ENCODE data around the gene TSEN34.
"Not testable (repeated sequence)": the region's sequence is repeated elsewhere in the genome, so short reads cannot be mapped to it uniquely, and the experiment has no call there.

Gene TSEN34

DNA sequence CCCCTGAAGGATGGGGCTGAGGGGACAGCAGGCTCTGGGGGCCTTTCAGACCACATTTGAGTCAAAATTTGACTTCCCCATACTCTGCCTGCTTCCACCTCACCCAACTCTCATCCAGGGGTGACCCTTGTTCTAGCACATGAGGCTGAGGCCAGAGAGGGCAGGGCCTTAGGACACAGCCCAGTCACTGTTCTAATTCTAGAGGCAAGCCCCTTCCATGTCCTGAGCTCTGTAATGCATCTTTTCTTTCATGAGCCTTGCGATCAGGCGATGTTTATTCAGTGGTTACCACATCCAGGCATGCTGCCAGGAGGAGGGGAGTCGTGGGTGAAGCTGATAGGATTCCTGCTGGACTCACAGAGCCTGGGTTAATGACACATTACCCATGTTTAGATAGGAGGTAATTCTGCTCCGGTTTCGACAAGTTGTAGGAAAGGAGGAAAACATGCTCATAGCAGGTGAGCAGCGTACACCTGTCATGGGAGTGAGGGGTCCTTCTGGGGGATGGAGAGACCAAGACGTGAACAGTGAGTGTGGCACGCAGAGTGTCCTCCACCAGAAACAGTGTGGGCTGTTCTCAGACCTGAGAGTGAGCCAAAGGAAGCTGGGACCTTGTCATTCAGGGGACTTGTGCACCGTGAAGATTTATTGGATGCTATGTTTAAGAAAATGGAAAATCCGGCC is 18.8 kb downstream of the TSEN34 start:
- DNase-seq = peak; percentile 88 to 91

DNA sequence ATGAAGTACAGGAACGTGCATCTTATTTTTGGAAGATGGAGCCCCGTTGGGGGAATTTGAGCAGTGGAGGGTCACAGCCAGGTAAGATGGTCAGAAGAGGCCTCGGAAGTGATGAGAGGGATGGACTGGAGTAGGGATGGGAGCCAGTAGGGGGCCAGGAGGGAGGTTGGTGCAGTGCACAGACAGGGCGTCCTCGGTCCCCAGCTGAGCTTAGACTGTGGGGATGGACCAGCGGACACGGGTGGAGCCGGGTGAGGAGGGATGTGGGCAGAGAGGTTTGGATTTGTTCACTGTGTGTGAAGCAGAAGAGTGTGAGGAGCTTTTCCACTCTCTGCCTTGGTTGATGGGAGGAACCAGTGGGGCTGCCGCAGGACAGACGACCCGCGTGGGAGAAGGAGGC is 20.1 kb downstream of the TSEN34 start:
- DNase-seq = no peak

DNA sequence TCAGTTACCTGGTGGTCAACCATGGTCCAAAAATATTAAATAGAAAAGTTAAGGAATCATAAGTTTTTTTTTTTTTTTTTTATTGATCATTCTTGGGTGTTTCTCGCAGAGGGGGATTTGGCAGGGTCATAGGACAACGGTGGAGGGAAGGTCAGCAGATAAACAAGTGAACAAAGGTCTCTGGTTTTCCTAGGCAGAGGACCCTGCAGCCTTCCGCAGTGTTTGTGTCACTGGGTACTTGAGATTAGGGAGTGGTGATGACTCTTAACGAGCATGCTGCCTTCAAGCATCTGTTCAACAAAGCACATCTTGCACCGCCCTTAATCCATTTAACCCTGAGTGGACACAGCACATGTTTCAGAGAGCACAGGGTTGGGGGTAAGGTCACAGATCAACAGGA is 23.1 kb downstream of the TSEN34 start:
- not testable (repeated sequence) for DNase-seq

DNA sequence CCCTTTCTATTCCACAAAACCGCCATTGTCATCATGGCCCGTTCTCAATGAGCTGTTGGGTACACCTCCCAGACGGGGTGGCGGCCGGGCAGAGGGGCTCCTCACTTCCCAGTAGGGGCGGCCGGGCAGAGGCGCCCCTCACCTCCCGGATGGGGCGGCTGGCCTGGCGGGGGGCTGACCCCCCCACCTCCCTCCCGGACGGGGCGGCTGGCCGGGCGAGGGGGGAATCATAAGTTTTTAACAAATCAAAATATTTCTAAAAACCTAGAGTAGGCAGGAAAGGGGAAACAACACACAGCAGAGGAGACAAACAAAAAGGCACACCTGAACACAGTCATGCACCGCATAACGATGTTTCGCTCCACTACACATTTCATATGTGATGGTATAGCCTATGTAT is 23.6 kb downstream of the TSEN34 start:
- not testable (repeated sequence) for DNase-seq

DNA sequence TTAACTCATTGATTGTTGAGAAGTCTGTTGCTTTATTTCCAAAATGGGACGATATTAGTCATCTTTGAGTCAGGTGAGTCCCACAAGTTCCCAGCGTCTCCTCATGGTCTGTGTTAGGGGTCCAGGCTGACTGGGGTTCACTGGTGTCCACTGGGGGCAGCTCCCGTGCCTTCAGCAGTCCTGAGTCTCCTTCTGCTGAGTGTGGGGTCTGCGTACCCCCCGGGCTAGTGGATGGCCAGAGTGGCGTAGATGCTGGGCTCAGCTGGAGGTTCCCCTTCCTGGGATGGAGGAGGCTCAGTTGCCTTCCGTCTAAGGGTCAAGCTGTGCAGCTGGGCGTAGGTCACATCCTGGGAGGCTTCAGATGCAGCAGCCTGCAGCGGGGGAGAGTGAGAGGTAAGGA is 25.8 kb downstream of the TSEN34 start:
- no peak for DNase-seq

DNA sequence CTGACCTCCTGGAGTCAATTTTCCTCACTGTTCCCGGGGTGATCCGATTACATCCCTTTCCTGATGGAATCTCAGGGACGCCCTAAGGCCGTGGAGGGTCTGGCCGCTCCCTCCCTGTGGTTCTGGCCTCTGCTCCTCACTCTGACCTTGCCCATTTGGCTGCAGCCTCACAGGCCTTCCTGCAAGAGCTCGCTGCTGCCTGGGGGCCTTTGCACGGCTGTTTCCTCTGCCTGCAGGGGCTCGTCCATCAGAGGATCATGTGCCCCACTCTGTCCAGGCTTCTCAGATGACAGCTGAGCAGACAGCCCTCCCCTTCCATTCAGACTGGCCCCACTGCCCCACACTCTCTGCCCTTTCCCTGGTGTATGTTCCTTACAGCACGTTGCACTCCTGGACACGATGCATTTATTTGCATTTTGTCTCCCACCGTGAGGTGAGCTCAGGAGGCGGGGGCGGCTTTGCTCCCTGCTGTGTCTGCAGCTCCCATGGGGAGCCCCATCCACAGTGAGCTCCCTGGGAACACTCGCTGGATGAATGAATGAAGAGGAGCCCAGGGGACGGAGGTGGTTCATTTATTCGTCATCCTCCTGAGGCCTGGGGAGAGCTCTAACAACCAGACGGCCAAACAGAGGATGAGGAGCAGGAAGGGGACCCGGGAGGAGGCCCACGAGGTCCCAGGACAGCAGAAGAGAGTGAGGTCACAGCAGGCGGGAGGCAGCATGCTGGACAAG is 26.6 kb downstream of the TSEN34 start:
- DNase-seq = not testable (repeated sequence)

DNA sequence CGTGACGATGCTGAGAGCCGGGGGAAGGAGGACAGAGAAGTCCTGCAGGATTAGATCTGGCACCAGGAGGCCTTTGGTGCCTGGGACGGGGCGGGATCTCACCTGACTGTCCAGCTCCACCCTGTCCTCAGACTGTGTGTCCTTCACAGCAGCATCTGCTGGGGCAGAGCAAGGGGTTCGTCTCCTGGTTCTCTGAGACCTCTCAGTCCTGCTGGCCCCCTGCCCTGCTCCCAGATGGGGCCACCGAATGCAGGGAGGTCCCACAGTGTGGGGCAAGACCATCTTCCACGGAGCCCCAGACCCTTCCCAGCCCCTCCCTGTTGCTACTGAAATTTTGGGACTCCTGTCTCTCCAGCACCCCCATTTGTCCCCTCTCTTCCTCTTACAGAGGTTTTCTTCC is 27.2 kb downstream of the TSEN34 start:
- no peak for DNase-seq

DNA sequence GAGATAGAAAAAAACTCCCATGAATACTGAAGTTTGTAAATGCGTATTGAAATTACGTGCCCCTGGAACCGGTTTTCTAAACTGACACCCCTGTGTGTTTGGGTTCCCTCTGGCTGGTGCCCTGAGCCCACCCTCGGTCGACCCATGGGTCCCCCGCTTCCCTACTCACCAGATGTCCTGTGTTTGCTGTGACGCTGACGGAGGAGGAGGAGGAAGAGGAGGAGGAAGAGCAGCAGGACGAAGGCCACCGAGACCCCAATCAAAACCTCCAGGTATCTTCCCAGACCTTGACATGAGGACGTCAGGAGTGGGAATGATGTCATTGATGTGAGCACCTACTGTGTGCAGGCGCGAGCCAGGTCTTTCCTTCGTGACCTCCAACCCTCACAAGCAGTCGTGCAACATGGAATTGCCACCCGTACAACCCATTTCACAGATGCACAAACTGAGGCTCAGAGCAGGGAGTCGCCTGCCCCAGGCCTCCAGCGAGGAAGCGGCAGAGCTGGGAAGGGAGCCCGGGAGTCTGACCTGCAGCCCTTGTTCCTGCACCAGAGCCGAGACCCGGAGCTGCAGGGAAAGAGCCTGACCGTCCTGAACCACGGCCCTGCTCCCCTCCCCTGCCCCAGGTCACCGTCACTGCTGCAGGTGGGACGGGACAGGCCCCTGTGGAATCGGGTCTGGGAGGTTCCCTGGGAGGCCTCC is 28.0 kb downstream of the TSEN34 start:
- no peak for DNase-seq

DNA sequence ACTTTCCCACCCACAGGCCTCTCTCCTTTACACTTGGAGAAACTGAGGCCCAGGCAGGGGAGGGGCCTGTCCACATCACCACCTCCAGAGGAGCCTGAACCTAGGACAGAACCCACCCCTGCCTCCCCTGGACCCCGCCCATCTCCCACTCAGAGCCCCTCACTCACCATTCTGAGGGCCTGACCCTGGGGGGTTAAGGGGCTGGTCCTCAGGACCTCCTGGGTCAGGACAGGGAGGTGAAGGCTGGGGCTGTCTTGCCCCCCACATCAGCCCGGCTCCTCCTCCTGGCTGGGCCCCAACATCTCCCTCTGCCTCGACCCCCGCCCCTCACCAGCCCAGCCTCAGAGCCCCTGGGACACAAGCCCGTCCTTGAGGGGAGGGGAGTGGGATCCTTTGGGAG is 28.6 kb downstream of the TSEN34 start:
- not testable (repeated sequence) for DNase-seq

DNA sequence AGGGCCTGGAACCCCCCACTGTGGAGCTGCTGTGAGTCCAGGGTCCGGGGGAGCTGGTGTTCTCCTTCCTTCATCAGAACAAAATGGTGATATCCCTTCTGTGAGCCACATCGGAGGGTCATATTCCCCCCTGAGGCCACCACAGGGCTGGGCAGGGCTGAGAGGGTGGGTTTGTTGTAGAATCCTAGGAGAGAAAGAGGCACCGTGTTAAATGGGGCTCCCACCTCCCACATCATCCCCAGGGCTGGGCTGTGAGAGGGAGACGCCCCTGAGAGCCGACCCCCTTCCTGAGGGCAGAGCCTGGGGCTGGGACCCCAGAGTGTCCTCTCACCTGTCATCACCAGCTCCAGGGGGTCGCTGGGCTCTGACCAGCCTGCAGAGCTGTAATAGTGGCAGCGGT is 30.8 kb downstream of the TSEN34 start:
- not testable (repeated sequence) for DNase-seq

DNA sequence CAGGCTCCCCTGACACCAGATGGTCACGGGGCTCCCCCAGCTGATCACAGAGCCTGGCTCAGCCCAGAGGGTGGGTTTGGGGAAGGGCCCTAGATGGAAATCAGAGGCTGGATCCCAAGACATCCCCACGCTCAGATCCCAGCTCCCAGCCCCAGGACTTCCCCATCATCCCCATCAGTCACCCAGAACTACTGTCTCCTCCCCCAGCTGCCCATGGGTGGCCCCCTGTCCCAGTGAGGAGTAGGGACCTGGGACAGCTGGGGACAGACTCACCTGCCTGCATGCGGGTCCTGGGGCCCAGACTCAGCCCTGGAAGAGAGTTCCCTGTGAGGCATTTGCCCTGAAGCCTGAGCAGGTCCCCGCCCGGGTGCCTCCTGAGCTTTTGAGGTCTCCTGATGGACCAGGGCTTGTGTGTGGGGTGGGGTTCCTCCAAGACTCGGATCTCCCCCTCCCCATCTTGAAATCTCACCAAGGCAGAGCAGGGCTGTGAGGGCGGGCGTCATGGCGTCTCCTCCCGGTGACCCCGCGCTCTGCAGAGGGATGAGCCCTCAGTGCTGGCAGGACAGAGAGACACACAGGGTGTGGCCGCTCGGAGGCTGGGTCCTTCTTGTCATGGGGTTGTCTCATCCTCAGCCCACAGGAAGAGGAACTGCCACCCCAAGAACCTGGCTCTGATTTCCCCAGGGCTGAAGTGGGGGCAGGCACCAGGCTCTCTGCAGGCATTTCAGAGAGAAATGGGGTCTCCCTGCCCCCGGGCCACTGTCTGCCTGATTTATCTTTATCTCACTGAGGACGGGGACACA is 31.6 kb downstream of the TSEN34 start, which contains the start of gene LILRB3:
Gene LILRB3 (minus strand): TSS at position 534 of the 803 bp plus-strand sequence. CDS start 31 bp downstream, at position 503.
- not testable (repeated sequence) for DNase-seq

DNA sequence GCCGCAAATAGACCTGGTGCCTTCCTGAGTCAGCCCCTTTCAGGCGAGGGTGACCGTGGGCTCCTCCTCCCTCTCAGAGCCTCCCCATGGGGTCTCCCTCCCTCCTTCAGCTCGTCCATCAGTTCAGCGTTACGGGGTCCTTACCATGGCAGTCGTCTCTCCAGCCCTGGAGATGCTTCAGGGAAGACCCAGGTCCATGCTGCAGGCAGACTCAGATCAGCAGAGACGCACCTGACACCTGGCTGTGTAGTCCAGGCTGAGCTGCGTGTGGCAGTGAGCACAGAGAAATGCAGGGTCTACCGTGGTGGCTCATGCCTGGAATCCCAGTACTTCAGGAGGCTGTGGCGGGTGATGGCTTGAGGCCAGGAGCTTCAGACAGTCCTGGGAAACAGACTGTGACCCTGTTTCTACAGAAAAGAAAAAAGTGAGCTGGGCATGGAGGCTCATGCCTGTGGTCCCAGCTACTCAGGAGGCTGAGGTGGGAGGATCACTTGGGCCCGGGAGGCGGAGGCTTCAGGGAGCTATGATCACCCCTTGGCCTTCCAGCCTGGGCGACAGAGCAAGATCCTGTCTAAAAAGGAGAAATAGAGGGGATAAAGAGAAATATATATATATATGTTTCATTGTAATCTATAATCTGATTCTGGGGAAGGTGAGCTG is 32.3 kb downstream of the TSEN34 start:
- DNase-seq = not testable (repeated sequence)

DNA sequence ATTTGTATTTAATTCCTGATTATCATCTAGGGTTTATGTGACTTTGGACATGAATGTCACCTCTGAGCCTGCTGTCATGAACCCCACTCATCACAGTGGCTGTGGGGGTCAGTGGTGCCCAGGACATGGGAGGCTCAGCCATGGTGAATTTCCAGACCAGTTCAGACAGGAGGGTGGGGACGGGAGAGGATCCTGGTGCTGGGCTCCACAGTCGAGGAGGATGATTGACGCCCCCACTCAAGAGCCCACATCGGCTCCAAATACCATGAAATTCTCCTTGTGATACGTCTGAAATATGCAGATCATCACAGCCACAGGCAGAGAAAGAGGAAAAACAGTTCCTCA is 32.8 kb downstream of the TSEN34 start:
- DNase-seq = not testable (repeated sequence)

DNA sequence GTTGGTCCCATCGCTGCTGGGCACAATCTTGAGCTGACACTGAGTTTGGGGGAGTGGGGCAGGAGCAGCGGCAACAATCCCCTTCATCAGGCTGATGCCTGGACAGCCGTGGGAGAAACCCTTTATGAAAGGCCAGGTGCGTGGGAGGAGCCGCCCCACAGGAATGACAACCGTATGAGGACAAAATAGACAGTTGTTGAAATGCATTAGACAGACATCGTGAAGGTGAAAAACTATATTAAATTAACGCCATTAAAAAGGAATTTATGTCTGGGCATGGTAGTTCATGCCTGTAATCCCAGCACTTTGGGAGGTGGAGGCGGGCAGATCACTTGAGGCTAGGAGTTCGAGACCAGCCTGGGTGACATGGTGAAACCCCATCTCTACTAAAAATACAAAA is 33.5 kb downstream of the TSEN34 start:
- not testable (repeated sequence) for DNase-seq

DNA sequence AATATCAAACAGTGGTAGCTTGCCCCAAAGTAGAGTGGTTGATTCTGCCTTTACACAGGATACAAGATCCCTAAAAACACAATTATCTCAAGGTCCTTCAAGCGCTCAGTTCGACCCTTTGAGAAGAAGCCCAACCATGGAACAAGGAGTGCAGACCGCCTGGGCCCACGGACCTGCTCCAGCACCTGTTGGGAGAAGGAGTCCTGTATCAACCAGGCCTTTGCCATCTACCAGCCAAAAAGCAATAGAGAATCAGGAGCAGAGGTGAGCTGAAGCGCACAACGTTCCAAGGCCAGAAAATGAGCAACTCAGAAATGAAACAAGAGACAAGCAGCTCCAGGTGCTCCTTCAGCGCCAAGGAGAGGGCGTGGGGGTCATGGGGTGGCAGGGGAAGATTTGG is 38.0 kb downstream of the TSEN34 start:
- no peak for DNase-seq

DNA sequence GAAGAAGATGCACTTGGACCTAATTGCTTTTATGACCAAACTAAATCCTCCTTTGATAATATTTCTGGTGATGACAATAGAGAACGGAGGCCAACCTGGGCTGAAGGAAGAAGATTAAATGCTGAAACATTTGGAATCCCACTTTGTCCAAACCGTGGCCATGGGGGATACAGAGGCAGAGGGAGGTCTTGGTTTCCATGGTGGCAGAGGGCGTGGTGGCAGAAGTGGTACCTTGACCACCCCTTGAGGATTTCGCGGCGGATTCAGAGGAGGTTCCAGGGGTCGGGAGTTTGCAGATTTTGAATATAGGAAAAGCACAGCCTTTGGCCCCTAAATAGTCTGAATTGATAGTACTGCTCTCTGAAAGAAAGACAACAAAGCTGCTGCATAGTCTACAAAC is 38.9 kb downstream of the TSEN34 start:
- DNase-seq = no peak

DNA sequence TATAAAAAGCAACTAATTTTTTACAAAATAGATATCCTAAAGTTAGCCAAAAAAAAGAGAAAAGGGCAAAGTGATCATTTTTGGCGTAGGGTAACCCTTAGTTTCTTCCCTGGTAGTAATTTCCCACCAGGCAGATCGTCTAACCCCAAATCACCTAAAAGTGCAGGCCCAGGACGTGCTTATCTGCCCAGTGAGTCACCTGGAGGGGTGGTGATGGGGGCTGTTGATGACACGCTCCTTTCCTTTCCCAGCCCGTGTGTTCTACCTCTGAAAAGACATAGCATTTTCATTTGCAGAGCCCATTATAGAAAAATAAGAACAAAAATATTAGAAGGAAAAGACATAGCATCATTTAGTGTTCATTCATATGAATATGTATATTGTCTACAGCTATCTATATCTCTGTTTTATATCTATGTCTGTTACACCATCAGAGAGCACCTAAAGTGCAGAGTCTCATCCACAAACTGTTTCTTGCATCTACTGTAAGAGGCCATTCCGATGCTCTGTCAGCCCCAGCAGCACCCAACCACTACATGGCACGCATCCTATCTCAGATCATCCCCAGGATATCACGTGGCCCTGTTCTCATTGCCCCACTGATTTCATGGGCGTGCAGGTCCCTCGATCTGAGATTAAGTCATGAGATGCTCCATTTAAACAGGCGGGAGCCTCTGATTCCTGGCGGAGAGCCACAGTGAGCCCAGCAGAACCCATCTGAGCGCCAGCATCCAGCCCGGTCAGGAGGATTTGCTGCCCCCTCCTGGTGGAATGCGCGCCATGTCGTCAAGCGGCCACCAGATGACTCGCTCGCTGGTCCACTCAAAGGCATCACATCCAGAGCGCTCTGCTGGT is 40.2 kb downstream of the TSEN34 start:
- peak; percentile 58 to 73 for DNase-seq

DNA sequence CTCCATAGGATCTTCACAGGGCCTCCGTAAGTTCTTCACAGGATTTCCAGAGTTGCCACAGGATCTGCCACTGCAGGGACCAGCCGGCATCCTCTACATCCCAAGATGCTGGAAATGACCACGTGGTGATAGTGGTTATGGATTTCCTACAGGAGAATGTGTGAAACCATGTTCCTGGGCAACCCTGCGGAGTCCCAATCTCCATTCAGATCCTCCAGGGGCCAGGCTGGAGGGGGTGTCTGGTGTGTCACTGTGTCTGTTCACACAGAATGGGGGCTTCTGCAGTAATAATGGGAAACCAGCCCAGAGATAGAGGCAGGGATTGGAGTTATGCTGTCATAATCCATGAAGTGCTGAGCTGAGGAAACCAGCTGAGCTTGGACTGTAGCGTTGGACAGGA is 42.8 kb downstream of the TSEN34 start:
- DNase-seq = no peak

DNA sequence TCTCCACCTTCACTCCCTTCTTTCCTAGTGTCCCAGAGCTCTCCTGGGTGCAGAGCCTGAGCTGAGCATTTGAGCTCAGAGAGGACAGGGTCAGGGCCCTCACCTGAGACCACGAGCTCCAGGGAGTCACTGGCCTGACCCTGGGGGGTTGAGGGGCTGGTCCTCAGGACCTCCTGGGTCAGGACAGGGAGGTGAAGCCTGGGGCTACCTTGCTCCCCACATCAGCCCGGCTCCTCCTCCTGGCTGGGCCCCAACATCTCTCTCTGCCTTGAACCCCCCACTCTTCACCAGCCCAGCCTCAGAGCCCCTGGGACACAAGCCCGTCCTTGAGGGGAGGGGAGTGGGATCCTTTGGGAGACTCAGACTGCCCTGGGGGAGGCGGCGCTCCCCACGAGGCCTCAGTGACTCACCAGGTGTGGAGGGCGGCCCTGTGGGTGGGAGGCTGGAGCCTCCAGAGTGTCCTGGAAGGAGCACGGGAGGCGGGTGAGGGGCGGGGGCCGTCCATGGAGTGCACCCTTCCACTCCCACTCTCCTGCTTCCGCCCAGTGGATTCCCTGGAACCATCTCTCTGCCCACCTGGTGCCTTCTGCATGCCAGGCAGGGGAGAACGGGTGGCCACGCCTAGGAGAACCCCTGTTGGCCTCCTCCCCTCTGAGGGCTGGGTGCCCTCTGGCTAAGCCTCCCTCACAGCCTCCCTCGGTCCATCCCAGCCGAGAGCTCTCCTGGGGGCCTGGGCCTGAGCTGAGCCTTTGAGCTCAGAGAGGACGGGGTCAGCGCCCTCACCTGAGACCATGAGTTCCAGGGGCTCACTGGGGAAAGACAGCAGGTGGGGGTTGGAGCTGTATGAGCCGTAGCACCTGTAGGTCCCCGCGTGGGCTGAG is 48.6 kb downstream of the TSEN34 start:
- DNase-seq = not testable (repeated sequence)
